ENCODE data around the gene PODXL2. TPM values are rescaled to one million over a fixed set of nuclear protein-coding genes. Genes with fewer than 3 reads are reported as not detected.

PODXL2 gene
- total and polyA plus RNA-seq, 8 donors = 2.9 to 18.0 (median 14.5) TPM

DNA sequence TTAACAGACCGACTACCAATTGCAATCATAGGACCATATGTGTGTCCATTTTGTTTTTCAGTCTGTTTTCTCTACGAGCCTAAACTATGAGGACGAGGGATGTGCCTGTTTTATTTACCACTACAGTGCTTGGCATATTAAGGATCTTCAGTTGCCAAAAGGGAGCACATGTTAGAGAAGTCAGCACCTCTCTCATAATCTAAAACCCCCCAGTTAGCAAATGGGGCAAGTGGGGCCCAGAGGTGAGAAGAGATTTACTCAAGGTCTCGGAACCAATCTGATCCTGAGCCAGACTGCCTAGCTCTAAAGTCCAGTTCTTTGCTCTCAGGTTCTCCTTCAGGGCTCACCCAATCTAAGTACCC is 578 bp upstream of the PODXL2 start:
- DNase-seq = no peak
- intact Hi-C loops (cut with DNase I) = no loop called here
- H3K9me3 ChIP-seq = no peaks in the 10 kb centered on the region
- H3K27me3 ChIP-seq = peaks cover 4 to 46% of the 10 kb centered on the region in 2 donors
- ATAC-seq = no peak
- H3K36me3 ChIP-seq = no peaks in the 10 kb centered on the region
- peaks cover 8 to 13% of the 10 kb centered on the region in 2 donors for H3K4me1 ChIP-seq
- H3K27ac ChIP-seq = no peak overlapping the region
- H3K4me3 ChIP-seq = no peak overlapping the region
- TF ChIP-seq, protein P1, sequence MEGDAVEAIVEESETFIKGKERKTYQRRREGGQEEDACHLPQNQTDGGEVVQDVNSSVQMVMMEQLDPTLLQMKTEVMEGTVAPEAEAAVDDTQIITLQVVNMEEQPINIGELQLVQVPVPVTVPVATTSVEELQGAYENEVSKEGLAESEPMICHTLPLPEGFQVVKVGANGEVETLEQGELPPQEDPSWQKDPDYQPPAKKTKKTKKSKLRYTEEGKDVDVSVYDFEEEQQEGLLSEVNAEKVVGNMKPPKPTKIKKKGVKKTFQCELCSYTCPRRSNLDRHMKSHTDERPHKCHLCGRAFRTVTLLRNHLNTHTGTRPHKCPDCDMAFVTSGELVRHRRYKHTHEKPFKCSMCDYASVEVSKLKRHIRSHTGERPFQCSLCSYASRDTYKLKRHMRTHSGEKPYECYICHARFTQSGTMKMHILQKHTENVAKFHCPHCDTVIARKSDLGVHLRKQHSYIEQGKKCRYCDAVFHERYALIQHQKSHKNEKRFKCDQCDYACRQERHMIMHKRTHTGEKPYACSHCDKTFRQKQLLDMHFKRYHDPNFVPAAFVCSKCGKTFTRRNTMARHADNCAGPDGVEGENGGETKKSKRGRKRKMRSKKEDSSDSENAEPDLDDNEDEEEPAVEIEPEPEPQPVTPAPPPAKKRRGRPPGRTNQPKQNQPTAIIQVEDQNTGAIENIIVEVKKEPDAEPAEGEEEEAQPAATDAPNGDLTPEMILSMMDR (IDR thresholded peaks at IDR 0.05) = no peak

DNA sequence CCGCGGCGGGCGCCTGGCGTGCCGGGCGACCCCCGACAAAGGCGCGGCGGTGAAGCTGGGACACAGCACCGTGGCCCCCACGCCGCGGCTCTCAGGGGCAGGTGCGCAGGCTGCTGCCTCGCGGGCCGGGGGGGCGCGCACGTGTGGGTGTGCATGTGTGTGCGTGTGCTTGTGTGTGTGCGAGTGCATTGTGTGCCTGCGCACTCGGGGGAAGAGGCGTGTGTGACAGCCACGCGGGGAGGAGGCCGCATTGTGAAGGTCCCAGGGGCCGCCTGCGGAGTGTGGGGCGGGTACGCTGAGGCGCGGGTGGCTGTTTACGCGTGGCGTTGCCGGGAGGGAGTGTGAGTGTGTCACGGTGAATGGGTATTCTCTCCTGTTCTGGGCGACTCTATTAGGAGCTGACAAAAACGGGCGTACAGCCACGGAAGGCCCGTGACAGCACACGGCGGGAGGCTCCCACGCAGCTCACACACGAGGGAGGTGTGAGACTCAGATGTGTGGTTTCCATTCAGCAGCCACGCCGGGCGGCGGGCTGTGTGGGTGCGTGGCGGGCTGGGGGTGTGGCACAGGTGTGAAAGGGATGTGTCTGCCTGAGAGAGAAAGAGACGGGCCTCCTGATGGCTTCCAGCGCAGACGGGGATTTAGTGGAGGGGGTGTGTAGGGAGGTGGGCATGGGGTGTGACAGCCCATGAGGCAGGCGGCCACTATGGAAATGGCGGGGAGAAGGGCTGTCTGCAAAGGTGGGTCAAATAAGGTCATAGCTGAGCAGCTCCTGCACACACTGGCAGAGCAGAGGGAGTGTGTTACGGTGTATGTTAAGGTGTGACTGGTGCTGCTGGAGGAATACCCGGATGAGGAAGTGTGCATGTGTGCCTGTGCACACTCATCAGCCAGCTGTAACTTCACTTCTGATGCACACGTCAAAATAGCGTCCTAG is 750 bp downstream of the PODXL2 start:
- peaks cover 4 to 46% of the 10 kb centered on the region in 2 donors for H3K27me3 ChIP-seq
- DNase-seq = peak in 1 of 4 donors; percentile 74
- ATAC-seq = peak; percentile 24
- peaks cover 8 to 13% of the 10 kb centered on the region in 2 donors for H3K4me1 ChIP-seq
- no peak overlapping the region for H3K27ac ChIP-seq
- TF ChIP-seq, protein P1 (IDR thresholded peaks at IDR 0.05) = no peak
- intact Hi-C loops (cut with DNase I) = no loop called here
- no peaks in the 10 kb centered on the region for H3K36me3 ChIP-seq
- peak overlapping the region; percentile 31 to 40 for H3K4me3 ChIP-seq
- no peaks in the 10 kb centered on the region for H3K9me3 ChIP-seq

DNA sequence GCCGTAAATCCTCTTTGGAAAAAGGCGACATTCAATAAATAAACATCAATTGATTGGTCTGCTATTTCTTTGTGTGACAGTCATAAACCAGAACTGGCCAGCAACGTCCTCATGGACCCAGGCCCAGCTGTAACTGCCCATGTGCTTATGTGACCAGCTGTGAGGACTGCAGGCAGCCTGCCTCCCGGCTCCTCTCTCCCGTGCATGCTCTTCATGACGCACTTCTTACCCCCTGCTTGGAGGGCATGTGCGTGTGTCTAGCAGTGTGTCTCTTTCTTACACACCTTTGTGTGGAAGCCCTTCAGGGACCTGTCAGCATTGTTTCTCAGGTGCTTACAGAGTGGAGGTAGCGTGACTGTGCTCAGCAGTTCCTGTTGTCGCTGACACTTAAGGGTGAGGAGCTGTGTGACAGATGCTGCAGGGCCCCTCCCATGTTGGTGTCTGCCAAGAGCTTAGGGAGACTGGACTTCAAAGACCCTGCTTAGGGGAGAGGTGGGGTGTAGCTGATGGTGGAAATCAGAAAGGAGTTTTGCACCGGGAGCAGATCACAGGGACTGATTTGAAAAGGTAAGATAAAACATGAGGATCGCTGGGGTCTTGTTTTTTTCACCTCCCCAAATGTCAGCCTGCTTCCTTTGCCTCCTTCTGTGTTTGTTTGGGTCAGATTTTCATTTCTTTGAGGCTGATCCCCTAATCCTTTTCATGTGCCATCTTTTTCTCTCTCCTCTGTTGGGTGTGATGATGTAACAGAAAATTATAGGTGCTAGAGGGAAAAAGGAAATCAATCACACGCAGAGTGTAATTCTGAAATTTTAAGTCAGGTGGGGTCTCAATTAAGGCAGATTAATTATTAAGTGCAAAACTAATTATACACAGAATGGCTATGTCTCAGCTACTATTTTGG is 2.1 kb downstream of the PODXL2 start:
- Histone ChIP-seq H3K4me1 (peaks cover 8 to 13% of the 10 kb centered on the region in 2 donors), H3K27ac (no peak overlapping the region), H3K27me3 (peaks cover 4 to 46% of the 10 kb centered on the region in 2 donors), H3K9me3 (no peaks in the 10 kb centered on the region), H3K4me3 (no peak overlapping the region), H3K36me3 (no peaks in the 10 kb centered on the region)
- DNase-seq (peak in 1 of 4 donors; percentile 39), ATAC-seq (no peak)
- TF ChIP-seq, protein P1 (IDR thresholded peaks at IDR 0.05) = no peak
- intact Hi-C loops (cut with DNase I) = no loop called here

DNA sequence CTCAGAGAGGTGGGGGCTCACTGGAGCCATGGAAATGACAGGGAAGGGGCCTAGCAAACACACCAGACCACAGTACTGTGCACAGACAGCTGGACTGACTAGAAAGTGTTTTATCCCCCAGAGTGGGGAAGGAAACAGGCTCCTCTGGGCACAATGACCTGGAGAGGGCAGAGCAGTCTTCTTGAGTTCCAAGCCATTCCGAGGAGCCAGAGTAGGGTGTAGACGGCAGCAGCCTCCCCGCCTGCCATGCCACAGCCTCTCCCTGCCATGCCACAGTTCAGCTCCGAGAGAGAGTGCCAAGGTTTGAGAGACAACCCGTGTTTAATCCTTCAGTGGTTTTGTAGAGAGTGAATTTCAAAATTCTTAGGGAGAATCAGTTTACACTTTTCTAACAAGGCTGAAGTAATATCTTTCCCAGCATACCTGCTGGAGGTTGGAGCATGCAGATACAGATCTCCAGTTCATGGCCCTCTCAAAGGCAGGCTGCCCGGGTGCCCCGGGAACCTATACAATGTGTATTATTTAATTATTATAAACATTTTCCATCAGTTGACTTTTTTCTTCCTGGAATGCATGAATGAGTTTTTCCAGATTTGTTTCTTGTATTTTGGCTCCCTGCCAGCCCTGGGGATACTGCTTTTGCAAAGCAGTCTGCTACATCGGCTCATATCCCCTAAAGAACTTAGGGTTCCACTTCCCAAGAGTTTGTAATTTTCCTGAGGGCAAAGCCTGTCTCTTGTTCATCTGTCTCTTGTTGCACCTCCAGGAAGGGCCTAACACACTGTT is 3.2 kb downstream of the PODXL2 start:
- Histone ChIP-seq H3K27ac (no peak overlapping the region), H3K4me1 (peaks cover 8 to 13% of the 10 kb centered on the region in 2 donors), H3K36me3 (no peaks in the 10 kb centered on the region), H3K27me3 (peaks cover 4 to 46% of the 10 kb centered on the region in 2 donors), H3K4me3 (no peak overlapping the region), H3K9me3 (no peaks in the 10 kb centered on the region)
- peak in 2 of 4 donors; percentile 43 to 57 for DNase-seq
- no peak for ATAC-seq
- TF ChIP-seq, protein P1 (IDR thresholded peaks at IDR 0.05) = no peak
- intact Hi-C loops (cut with DNase I) = no loop called here

Measured in left lung (tissue), 10 donors.